HG03097 (cell line): Measurements from ENCODE around the gene UGT1A6.

Experiments used
- ATAC-seq: cut with Tn5 transposase; IDR thresholded peaks from one replicate; pipeline ENCODE4 v1.9.1; 2021; ENCODE audit not compliant: unreplicated experiment, low FRiP score

Gene UGT1A6

DNA sequence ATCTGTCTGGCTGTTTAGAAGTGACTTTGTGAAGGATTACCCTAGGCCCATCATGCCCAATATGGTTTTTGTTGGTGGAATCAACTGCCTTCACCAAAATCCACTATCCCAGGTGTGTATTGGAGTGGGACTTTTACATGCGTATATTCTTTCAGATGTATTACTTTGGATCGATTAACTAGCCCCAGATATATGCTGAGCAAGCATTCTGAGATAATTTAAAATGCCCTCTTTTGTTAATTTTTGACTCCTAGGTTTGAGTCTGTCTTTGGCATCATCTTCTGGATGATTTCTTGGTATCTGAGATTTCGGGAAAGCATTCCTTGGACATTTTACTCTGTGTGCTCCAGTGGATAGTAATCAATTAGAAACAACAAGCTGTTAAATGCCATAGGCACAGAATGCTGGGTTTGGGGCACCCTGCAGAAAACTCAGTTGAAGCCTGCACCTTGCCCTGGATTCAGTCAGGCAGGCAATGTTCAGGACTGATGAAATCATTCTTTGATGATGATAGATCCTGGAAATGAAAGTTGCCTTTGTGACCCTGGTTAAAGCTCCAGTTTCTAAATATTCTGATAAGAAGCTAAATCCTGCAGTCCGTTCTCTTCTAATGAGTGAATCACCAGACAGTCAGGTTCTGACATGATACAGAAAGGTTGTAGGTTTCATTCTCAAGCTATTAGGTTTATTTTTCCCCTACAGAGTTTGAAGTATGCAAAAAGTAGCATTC, 68.5 kb downstream of the UGT1A6 start:
- ATAC-seq: no peak

GRCh38 chr2:233764264-233764663, 71.6 kb downstream of the UGT1A6 start:
- no peak for ATAC-seq

DNA sequence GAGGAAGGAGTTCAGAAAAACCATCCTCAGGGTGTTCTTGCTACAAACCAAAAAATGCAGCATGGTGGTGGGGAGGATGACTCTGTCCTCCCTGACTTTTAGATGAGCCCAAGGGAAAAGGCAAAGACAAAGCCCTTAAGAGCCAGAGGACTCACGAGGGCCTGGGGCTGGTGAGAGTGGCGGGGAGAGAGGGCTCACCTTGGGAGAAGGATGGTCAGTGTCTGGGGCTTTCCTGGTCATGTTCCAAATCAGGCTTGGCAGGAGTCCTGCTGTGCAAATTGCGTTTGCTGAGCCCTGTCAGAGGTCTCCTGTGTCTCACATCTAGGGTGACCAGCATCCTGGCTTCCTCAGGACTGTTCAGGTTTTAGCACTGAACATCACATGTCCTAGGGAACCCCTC, 72.1 kb downstream of the UGT1A6 start:
- no peak for ATAC-seq

- no peak for ATAC-seq
Measured at GRCh38 chr2:233766416-233766815, 73.7 kb downstream of the UGT1A6 start.

DNA sequence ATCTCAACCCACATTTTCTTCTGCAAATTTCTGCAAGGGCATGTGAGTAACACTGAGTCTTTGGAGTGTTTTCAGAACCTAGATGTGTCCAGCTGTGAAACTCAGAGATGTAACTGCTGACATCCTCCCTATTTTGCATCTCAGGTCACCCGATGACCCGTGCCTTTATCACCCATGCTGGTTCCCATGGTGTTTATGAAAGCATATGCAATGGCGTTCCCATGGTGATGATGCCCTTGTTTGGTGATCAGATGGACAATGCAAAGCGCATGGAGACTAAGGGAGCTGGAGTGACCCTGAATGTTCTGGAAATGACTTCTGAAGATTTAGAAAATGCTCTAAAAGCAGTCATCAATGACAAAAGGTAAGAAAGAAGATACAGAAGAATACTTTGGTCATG, 75.4 kb downstream of the UGT1A6 start:
- no peak for ATAC-seq

GRCh38 chr2:233769260-233769659, 76.6 kb downstream of the UGT1A6 start:
- no peak for ATAC-seq

DNA sequence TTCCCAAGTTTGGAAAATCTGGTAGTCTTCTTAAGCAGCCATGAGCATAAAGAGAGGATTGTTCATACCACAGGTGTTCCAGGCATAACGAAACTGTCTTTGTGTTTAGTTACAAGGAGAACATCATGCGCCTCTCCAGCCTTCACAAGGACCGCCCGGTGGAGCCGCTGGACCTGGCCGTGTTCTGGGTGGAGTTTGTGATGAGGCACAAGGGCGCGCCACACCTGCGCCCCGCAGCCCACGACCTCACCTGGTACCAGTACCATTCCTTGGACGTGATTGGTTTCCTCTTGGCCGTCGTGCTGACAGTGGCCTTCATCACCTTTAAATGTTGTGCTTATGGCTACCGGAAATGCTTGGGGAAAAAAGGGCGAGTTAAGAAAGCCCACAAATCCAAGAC, 79.5 kb downstream of the UGT1A6 start:
- ATAC-seq: no peak

- ATAC-seq: no peak
Measured at GRCh38 chr2:233772583-233772982, 79.9 kb downstream of the UGT1A6 start.

GRCh38 chr2:233773854-233774253, 81.2 kb downstream of the UGT1A6 start:
- ATAC-seq: no peak

GRCh38 chr2:233775414-233775813, 82.7 kb downstream of the UGT1A6 start:
- no peak for ATAC-seq

DNA sequence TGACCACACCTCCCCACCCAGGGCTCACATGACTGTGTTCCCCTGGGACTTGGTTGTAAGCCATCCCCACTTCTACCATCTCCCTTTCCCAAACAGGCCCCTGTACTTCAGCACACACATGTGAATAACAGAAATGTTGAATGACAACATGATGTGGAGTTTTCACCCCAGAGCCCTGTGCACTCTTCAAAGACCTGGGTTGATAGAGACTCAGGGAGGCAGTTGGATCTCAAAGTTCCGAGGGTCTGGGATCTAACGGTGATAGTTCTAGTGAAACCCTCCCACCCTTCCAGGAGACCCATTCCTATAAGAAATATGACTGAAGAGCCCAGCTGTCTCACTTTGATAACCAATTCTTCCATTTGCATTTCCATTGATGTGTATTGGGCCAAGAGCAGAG, 85.3 kb downstream of the UGT1A6 start, which contains the start of gene MROH2A:
TSS of gene MROH2A (plus strand) at position 301 of the 400 bp plus-strand sequence. CDS start 1,029 bp downstream, outside the sequence.
- ATAC-seq: no peak

GRCh38 chr2:233779722-233780121, 87.0 kb downstream of the UGT1A6 start:
- ATAC-seq: no peak

DNA sequence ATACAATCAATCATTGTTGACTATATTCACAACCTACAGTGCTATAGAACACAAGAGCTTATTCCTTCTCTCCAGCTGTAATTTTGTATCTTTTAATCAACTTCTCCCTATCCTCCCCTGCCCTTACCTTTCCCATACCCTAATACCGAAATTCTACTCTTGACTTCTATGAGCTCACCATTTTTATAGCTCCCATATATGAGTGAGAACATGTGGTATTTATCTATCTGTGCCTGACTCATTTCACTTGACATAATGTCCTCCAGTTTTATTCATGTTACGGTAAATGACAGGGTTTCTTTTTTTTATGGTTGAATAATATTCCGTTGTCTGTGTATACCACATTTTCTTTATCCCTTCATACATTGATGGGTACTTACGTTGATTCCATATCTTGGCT, 88.1 kb downstream of the UGT1A6 start:
- ATAC-seq: no peak

DNA sequence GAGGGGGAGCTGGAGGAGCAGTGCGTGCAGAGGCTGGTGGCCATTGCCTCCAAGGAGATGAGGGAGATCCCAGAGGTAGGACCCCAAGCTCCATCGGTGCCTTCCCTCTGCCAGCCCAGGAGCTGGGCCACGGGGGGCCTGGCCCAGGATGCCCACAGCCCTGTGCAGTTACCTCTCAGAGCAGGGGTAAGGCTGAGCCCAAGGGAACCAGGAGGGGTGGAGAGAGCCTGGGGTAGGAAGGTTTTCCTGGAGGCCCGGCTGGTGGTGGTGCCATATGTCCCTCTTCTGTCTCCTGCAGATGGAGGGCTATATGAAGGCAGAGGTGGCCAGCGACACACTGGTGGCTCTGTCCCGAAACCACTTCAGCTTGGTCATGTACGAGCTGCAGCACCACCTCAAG, 96.9 kb downstream of the UGT1A6 start:
- ATAC-seq: no peak

DNA sequence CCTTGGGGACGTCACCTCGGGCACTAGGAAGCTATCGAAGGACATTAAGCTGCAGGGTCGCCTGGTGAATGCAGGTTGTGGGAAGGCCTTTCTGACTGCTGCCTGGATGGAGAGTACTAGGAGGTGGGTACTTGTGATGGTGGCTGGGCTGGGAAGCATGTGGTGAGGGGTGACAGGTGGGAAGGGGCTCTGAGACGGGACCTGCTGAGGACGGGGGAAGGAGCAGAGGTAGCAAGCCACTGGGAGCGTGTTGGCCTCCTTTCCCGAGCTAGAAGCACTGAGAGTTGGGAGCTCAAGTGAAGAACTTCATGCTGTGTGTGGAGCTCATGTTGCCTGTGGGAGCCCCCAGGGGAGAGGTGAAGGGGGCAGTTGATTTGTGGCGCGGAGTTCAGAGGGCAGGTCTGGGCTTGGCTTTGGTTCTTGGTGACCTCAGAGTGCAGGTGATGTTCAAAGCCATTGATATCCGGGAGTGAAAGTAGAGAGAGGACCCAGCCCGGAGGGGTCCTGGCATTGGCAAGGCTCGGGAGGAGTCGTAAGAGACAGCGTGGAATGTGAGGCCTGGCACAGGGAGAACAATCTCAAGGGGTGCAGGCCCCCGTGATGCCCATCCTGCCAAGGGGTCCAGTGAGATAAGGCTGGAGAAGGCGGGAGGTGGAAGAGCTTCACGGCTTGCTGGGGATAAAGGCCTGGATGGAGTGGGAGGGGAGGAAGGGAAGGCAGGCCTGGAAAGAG, 98.6 kb downstream of the UGT1A6 start:
- no peak for ATAC-seq

GRCh38 chr2:233791883-233792329, 99.2 kb downstream of the UGT1A6 start:
- ATAC-seq: no peak

- no peak for ATAC-seq
Measured at GRCh38 chr2:233792720-233793119, 100.0 kb downstream of the UGT1A6 start.

- ATAC-seq: no peak
Measured at GRCh38 chr2:233793465-233794127, 100.9 kb downstream of the UGT1A6 start.

DNA sequence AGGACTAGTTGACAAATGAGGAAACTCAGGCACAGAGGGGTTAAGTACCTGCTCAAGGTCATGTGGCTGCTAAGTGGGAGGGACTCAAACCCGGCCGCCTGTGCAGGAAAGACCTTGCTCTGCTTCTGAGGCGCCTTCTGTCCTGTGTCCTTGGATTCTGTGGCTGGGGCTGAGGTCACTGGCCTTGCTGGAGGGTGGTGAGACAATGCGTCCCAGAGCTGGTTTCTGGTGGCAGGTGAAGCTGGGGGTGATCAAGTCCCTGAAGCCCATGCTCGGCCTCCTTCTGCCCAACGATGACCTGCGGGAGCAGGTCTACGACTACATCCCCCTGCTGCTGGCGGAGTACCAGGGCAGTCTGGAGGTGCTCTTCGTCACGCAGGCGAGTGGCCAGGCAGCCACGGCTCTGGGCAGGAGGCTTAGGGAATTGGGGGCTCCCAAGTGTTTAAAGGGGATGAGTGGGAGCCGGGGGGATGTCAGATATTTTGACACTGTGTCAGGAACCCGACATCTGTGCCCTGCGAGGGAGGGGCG, 101.5 kb downstream of the UGT1A6 start:
- ATAC-seq: no peak

- no peak for ATAC-seq
Measured at GRCh38 chr2:233795735-233796171, 103.1 kb downstream of the UGT1A6 start.

DNA sequence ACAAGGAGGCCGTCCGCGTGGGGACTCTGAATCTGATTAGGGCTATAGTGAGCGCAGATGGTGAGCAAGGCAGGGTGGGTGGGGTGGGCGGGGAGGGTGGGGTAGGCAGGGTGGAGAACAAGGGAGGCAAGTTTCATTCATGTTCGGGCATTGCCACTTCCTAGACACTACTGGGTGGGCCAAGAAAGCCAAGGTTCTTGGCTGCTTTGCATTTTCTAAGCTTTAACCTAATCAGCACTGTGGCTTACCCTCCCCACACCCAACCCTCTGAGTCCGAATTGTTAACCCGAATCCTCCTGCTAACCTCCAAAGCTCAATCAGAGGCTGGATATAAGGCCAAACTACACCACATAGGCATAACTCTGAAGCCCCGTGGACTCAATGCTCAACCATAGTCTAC, 103.6 kb downstream of the UGT1A6 start:
- no peak for ATAC-seq
